ENCODE data around the gene SBNO2.
"Not testable (repeated sequence)": the region's sequence is repeated elsewhere in the genome, so short reads cannot be mapped to it uniquely, and the experiment has no call there.

DNA sequence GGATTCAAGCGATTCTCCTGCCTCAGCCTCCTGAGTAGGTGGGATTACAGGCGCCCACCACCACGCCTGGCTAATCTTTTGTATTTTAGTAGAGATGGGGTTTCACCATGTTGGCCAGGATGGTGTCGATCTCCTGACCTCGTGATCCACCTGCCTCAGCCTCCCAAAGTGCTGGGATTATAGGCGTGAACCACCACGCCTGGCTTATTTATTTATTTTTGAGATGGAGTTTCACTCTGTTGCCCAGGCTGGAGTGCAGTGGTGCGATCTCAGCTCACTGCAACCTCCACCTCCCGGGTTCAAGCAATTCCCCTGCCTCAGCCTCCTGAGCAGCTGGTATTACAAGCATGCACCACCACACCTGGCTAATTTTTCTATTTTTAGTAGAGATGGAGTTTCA, 59.3 kb downstream of the SBNO2 start:
- TF ChIP-seq, protein P1, sequence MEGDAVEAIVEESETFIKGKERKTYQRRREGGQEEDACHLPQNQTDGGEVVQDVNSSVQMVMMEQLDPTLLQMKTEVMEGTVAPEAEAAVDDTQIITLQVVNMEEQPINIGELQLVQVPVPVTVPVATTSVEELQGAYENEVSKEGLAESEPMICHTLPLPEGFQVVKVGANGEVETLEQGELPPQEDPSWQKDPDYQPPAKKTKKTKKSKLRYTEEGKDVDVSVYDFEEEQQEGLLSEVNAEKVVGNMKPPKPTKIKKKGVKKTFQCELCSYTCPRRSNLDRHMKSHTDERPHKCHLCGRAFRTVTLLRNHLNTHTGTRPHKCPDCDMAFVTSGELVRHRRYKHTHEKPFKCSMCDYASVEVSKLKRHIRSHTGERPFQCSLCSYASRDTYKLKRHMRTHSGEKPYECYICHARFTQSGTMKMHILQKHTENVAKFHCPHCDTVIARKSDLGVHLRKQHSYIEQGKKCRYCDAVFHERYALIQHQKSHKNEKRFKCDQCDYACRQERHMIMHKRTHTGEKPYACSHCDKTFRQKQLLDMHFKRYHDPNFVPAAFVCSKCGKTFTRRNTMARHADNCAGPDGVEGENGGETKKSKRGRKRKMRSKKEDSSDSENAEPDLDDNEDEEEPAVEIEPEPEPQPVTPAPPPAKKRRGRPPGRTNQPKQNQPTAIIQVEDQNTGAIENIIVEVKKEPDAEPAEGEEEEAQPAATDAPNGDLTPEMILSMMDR (IDR thresholded peaks at IDR 0.05; ENCODE audit: borderline replicate concordance, extremely low read depth, low read length, poor library complexity, severe bottlenecking) = not testable (repeated sequence)
- not testable (repeated sequence) for TF ChIP-seq EZH2 (IDR thresholded peaks at IDR 0.05; ENCODE audit: borderline replicate concordance, low read depth, low read length, severe bottlenecking)
